Peyer's patch (tissue), 4 donors: ENCODE results near the gene SPIRE2. TPM values are rescaled to one million over a fixed set of nuclear protein-coding genes. Genes with fewer than 3 reads are reported as not detected.

Source experiments
- DNase-seq, 3 donors: peaks; one replicate each; pipeline ENCODE4 v3.0.0-alpha.2; 2017 to 2019
- H3K27ac ChIP-seq, 4 donors: fragments of 200-600 bp; sonication (generic); one replicate each; pipeline ENCODE4 v1.5.1; 2016 to 2019
- H3K27me3 ChIP-seq, 2 donors: fragments of 200-600 bp; sonication (generic); one replicate each; pipeline ENCODE4 v1.5.1; 2019
- H3K36me3 ChIP-seq, 3 donors: fragments of 200-600 bp; sonication (generic); one replicate each; pipeline ENCODE4 v1.5.1; 2016 to 2019
- H3K4me1 ChIP-seq, 4 donors: fragments of 200-600 bp; sonication (generic); one replicate each; pipeline ENCODE4 v1.5.1; 2016 to 2019
- H3K4me3 ChIP-seq, 4 donors: fragments of 200-600 bp; sonication (generic); 1 replicate in 3 of 4; 2 replicates in 1 of 4; pipeline ENCODE4 v1.5.1; 2016 to 2019; ENCODE audit warnings: mild to moderate bottlenecking in 1 of 4
- H3K9me3 ChIP-seq, 4 donors: fragments of 200-600 bp; sonication (generic); one replicate each; pipeline ENCODE4 v1.5.1; 2016 to 2019; ENCODE audit warnings: mild to moderate bottlenecking in 1 of 4
- CTCF ChIP-seq, 6 experiments: fragments of 450-650 bp in 4 of 6; fragments of 200-600 bp in 2 of 6; sonication (generic) in 1 of 6; IDR thresholded peaks; one replicate each; pipeline ENCODE4 v1.5.1; 2017 to 2019; ENCODE audit warnings: antibody characterized with exemption in 6 of 6, mild to moderate bottlenecking in 3 of 6, moderate library complexity in 1 of 6
- POLR2A ChIP-seq, 2 donors: fragments of 450-650 bp; IDR thresholded peaks; one replicate each; pipeline ENCODE4 v1.5.1; 2017; ENCODE audit warnings: antibody characterized with exemption in 2 of 2, mild to moderate bottlenecking in 2 of 2, moderate library complexity in 2 of 2
- total RNA-seq, 4 donors: library from RNA; depleted of rRNA; stranded (reverse); fragments of >200 nt; gene quantifications; one replicate each; pipeline ENCODE4 v1.1.0, GENCODE V29; 2016

The SPIRE2 gene
- total RNA-seq, 4 donors from 2014 or later: 45.5 to 147 (median 111) TPM

- peaks cover 0 to 20% (median 12%) of the 10 kb centered on the region in 4 donors for H3K4me1 ChIP-seq
- peaks cover 0 to 29% (median 0%) of the 10 kb centered on the region in 3 donors for H3K36me3 ChIP-seq
- H3K4me3 ChIP-seq: no peak overlapping the region
- no peaks in the 10 kb centered on the region for H3K27me3 ChIP-seq
- peak; percentile 70 to 86 (median 82) for DNase-seq
- H3K27ac ChIP-seq: no peak overlapping the region
- H3K9me3 ChIP-seq: no peaks in the 10 kb centered on the region
- TF ChIP-seq POLR2A (IDR thresholded peaks at IDR 0.05): no peak
- peak; percentile 96 to 98 (median 97) for TF ChIP-seq CTCF (IDR thresholded peaks at IDR 0.05)
These were observed 32.6 kb downstream of the SPIRE2 start for GRCh38 chr16:89860747-89861304.

GRCh38 chr16:89861648-89862047 lies 33.4 kb downstream of the SPIRE2 start:
- no peak overlapping the region for H3K27ac ChIP-seq
- no peaks in the 10 kb centered on the region for H3K9me3 ChIP-seq
- TF ChIP-seq POLR2A (IDR thresholded peaks at IDR 0.05): no peak
- no peak for TF ChIP-seq CTCF (IDR thresholded peaks at IDR 0.05)
- H3K4me1 ChIP-seq: peaks cover 0 to 20% (median 12%) of the 10 kb centered on the region in 4 donors
- no peaks in the 10 kb centered on the region for H3K27me3 ChIP-seq
- H3K4me3 ChIP-seq: no peak overlapping the region
- DNase-seq: no peak
- peaks cover 0 to 26% (median 0%) of the 10 kb centered on the region in 3 donors for H3K36me3 ChIP-seq

DNA sequence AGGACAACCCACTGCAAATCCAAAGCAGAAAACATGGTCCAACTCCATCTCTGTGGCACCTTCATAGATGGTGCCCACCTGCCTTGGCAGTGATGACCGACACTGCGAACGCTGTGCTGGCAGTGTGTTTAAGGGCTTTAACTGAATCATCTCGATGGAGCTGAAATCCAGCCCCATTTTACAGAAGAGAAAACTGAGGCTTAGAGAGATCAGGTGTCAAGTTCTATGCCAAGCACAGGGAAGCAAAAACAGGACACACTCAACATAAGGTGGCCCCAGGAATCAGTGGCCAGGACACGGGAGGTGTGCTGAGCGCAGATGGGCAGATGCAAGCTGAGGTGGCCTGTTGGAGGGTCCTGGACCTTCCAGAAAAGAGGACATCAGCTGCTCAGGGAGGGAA lies 34.5 kb downstream of the SPIRE2 start:
- H3K36me3 ChIP-seq: peaks cover 0 to 36% (median 0%) of the 10 kb centered on the region in 3 donors
- H3K27me3 ChIP-seq: no peaks in the 10 kb centered on the region
- H3K27ac ChIP-seq: peak overlapping the region in 1 of 4 donors; percentile 75
- H3K4me3 ChIP-seq: no peak overlapping the region
- no peak for TF ChIP-seq POLR2A (IDR thresholded peaks at IDR 0.05)
- TF ChIP-seq CTCF (IDR thresholded peaks at IDR 0.05): no peak
- DNase-seq: no peak
- H3K9me3 ChIP-seq: peaks cover 0 to 1% (median 0%) of the 10 kb centered on the region in 4 donors
- peaks cover 0 to 20% (median 12%) of the 10 kb centered on the region in 4 donors for H3K4me1 ChIP-seq

DNA sequence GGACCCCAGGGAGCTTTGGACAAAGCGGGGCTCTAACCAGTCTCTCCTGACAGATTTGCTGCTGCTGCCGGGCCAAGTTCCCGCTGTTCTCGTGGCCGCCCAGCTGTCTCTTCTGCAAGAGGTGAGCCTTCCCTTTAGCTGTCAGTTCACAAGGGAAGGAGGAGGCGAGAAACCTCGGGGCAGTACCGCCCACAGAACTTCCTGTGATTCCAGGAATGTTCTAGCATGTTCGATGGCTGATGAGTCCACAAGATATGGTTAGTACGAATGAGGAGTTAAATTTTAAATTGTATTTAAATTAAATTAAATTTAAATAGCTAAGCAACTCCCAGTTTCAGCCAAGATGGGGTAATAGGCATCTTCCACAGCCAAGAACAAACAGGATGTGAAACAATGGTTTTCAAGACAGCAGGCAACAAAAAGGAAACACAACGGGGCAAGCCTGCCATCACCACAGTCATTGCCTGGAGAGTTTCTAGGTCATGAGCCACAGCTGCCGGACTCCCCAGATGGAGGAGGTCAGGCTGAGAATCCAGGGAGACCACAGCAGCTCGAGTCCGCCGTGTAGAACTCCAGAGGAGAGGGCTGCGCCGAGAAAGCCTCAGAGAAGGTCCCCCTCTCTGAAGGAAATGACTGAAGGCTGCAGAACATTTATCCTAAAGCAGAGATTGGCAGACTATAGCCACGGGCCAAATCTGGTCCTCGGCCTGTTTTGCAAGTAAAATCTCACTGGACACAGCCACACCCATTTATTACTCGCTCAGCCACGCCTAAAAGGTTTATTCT lies 35.7 kb downstream of the SPIRE2 start:
- Histone ChIP-seq H3K36me3 (peaks cover 0 to 34% (median 0%) of the 10 kb centered on the region in 3 donors), H3K27ac (peak overlapping the region; percentile 48 to 75 (median 69)), H3K4me3 (peak overlapping the region in 1 of 4 donors; percentile 14), H3K9me3 (peaks cover 0 to 5% (median 0%) of the 10 kb centered on the region in 4 donors), H3K4me1 (peaks cover 0 to 20% (median 12%) of the 10 kb centered on the region in 4 donors), H3K27me3 (no peaks in the 10 kb centered on the region)
- DNase-seq: peak in 2 of 3 donors; percentile 58 to 66
- TF ChIP-seq CTCF (IDR thresholded peaks at IDR 0.05) (no peak), POLR2A (IDR thresholded peaks at IDR 0.05) (no peak)

DNA sequence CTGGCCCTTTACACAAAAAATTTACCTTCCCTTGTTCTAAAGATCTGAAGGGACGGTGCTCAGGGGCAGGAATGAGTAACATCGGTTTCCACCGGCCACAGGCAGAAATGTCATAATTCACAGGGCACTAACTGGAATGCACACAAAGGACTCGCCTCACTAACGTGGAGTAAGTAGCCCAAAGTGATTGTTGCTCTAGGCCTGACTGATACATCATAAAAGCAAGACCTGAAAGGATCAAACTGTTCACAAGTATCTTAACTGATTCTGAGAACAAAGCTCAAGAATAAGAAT lies 36.2 kb downstream of the SPIRE2 start:
- Histone ChIP-seq H3K27me3 (no peaks in the 10 kb centered on the region), H3K9me3 (peaks cover 0 to 5% (median 0%) of the 10 kb centered on the region in 4 donors), H3K27ac (peak overlapping the region; percentile 48 to 75 (median 69)), H3K36me3 (peaks cover 0 to 34% (median 0%) of the 10 kb centered on the region in 3 donors), H3K4me3 (no peak overlapping the region), H3K4me1 (peaks cover 0 to 20% (median 12%) of the 10 kb centered on the region in 4 donors)
- DNase-seq: no peak
- TF ChIP-seq POLR2A (IDR thresholded peaks at IDR 0.05): no peak
- no peak for TF ChIP-seq CTCF (IDR thresholded peaks at IDR 0.05)
